Hepatocyte (in vitro differentiated cells): Measurements from ENCODE around the gene UGT1A10.

Experiments used
- EZH2 ChIP-seq: fragments of 200-600 bp; sonication (generic); IDR thresholded peaks from 2 replicates; pipeline ENCODE4 v1.6.1; 2016; ENCODE audit warnings: antibody characterized with exemption, mild to moderate bottlenecking, borderline replicate concordance
- EZH2phosphoT487 ChIP-seq: fragments of 200-600 bp; sonication (generic); IDR thresholded peaks from one replicate; pipeline ENCODE4 v1.6.1; 2018; ENCODE audit warnings: antibody characterized with exemption, mild to moderate bottlenecking, low read depth, moderate library complexity; ENCODE audit not compliant: unreplicated experiment, severe bottlenecking
- TF ChIP-seq, protein P1 (sequence below): fragments of 200-600 bp; sonication (generic); IDR thresholded peaks from 2 replicates; pipeline ENCODE4 v1.5.1; 2016; ENCODE audit warnings: antibody characterized with exemption, mild to moderate bottlenecking; ENCODE audit not compliant: poor library complexity

GRCh38 chr2:233791883-233792329 lies 155.7 kb downstream of the UGT1A10 start:
- TF ChIP-seq, protein P1, sequence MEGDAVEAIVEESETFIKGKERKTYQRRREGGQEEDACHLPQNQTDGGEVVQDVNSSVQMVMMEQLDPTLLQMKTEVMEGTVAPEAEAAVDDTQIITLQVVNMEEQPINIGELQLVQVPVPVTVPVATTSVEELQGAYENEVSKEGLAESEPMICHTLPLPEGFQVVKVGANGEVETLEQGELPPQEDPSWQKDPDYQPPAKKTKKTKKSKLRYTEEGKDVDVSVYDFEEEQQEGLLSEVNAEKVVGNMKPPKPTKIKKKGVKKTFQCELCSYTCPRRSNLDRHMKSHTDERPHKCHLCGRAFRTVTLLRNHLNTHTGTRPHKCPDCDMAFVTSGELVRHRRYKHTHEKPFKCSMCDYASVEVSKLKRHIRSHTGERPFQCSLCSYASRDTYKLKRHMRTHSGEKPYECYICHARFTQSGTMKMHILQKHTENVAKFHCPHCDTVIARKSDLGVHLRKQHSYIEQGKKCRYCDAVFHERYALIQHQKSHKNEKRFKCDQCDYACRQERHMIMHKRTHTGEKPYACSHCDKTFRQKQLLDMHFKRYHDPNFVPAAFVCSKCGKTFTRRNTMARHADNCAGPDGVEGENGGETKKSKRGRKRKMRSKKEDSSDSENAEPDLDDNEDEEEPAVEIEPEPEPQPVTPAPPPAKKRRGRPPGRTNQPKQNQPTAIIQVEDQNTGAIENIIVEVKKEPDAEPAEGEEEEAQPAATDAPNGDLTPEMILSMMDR = no peak
- TF ChIP-seq EZH2 (no peak), EZH2phosphoT487 (no peak)
